ENCODE results near the gene TTBK2.
"Not testable (repeated sequence)": the region's sequence is repeated elsewhere in the genome, so short reads cannot be mapped to it uniquely, and the experiment has no call there.

TTBK2 gene

DNA sequence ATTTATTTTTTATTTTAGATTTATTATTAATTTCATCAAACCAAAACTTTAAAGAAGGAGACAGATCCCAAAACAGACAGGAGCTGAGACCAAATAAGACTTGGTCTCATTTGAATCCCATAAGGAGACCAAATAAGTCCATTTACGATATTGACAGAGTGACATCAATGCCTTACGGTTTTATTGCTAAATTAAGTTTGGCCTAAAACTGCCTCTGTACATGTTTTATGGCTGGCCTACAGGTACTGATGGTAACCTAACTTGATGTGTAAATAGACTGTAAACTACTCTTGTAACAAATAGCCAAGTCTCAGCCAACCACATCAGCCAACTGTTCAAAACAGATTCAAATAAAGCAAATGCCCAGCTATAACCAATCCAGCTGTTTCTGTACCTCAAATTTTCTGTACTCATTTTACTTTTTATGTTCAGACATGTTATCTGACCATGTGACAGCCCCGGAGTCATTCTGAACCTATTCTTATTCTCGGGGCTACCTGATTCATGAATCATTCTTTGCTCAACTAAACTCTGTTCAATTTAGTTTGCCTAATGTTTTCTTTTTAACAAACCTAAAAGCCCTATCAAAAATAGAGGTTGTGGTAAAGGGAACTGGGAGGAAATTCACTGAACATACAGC lies 94.2 kb downstream of the TTBK2 start:
- no peak for DNase-seq (ENCODE audit: low spot score)

DNA sequence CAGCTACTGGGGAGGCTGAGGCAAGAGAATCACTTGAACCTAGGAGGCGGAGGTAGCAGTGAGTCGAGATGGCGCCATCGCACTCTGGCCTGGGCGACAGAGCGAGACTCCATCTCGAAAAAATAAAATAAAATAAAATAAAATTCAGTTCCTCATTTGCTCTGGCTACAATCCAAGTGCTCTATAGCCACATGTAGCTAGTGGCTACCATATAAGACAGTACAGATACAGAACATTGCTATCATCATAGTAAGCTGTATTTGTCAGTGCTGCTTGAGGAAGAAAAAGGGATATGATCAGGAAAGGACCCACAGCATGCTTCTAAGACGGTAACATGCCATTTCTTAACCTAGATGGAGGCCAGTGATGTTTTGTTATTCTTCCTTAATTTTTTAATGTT lies 95.0 kb downstream of the TTBK2 start:
- DNase-seq (ENCODE audit: low spot score): no peak

DNA sequence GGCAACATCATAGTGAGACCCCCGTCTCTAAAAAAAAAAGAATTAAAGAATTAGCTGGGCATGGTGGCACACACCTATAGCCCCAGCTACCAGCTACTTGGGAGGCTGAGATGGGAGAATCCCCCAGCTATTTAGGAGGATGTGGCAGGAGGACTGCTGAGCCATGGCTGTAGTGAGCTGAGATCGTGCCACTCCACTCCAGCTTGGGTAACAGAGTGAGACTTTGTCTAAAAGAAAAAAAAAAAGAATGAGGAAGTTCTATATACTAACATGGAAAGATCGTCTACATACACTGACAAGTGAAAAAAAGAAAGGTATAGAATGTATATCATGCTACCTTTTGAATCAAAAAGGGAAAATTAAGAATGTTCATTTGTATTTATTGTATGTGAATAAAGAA lies 99.8 kb downstream of the TTBK2 start:
- DNase-seq (ENCODE audit: low spot score): no peak

DNA sequence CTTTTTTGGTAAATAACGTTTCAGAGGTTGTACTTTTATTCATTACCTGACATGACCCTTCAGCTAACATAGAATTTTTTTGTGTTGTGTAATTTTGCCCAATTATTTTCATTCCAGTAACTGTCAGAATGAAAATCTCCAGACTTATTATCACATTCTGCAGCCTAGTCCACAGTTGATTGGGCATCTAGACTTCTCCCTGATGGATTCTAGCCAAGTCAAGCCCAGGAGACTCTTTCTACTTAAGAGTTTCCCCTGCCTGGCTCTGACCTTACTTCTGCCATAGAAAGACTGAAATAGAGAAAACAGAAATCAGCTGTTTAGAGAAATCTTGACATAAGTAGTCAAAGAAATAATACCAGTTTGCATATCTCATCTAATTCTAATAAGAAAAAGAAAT lies 100.8 kb downstream of the TTBK2 start:
- no peak for DNase-seq (ENCODE audit: low spot score)

DNA sequence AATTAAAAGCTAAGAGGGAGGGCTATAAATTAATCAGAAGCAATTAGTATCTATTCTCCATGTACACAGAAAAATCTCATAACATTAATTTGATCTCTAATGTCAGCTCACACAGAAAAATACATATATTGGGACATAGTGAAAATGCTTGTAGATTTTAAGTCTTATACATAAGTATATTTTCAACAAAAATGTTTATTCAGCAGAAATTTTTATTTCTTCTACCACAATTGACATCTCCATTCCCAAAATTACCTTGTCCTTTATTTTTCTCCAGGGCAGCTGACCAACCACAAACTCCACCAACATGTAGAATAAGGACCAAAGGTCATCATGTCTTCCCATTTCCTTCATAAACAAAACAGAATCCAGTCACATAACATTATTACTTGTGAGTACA lies 109.1 kb downstream of the TTBK2 start:
- DNase-seq (ENCODE audit: low spot score): no peak

DNA sequence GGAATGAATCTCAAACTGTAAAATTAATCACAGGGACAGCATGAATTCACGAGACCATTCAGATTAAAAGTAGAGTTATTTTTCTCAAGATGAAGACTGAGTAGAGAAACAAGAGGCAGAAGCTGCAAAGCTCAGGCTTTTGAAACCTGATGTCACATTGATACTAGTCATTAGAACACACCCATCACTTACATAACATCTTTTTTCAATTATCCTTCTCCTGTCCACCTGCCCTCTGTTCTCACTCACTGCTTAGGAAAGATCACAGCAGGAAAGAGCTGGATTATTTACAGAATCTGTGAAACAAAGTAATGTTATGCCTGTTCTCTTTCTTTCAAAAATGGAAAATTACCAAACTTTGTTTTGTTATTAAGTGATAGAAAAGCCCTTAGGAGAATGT lies 111.7 kb downstream of the TTBK2 start:
- DNase-seq (ENCODE audit: low spot score): no peak

DNA sequence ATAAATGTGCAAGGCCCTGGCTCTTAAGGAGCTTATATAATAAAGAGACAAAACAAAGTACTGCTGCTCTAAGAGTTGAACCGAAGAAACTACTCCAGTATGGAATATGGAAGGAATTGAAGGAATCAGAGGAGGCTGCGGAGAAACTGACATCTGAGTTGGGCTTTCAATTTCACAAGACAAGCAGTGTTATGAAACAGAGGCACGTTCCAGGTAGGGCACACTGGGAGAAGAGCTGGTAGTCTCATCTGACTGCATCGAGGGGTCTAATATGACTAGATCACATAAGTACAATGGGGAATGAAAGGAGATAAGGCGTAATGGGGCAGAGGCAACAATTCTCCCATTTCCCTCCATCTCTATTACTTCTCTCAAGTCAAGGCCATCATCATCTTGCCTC lies 115.3 kb downstream of the TTBK2 start:
- DNase-seq (ENCODE audit: low spot score): no peak

DNA sequence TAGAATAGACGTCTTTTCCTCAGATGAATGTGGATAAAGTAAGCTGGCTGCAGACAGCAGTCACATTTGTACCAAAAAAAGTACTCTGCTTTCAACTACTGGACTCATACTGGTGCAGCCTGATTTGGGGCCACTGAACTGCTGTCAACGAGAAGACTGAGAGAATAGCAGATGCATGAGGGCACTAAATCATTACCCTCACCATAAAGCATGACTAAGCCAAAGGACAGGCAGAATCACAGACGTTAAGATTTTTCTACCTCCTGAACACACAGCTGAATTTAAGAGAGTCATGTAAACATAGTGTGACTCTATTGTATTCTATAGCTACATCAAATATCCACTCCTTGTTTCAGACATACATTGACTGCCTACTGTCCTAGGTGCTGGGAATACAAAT lies 115.8 kb downstream of the TTBK2 start:
- DNase-seq (ENCODE audit: low spot score): no peak

DNA sequence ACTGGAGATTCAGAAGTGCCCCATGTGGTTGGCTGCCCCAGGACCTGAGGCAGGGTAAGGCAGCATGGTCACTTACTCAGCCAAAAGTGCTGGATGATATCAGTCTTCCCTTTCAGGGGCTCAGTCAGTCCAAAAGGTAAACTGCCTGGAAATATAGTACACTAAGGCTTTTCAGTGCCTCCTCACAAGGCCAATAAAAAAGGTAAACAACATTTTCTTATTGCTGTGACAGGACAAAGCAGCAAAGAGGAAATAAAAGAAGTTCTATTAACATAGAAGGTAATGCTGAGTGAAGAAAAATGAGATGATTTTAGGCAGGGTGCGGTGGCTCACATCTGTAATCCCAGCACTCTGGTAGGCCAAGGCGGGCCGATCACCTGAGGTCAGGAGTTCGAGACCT lies 117.1 kb downstream of the TTBK2 start:
- no peak for DNase-seq (ENCODE audit: low spot score)

DNA sequence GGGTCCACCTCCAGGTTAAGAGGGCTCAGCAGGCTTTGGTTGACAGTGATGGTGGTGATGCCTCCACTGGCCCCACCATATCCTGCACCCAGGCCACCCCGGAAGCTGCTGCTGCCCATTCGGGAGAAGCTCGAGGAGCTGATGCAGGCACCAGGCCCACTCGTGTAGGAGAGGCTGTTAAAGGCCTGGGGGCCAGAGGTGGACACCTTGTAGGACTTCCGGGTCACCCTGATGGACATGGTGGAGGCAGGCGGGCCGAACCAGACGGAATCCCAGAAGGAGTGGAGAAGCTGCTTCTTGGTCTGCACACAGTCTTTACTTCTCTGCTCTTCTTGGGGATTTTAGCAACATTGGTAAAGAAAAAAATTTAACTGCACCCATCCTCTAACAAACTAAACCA lies 118.4 kb downstream of the TTBK2 start:
- DNase-seq (ENCODE audit: low spot score): no peak

DNA sequence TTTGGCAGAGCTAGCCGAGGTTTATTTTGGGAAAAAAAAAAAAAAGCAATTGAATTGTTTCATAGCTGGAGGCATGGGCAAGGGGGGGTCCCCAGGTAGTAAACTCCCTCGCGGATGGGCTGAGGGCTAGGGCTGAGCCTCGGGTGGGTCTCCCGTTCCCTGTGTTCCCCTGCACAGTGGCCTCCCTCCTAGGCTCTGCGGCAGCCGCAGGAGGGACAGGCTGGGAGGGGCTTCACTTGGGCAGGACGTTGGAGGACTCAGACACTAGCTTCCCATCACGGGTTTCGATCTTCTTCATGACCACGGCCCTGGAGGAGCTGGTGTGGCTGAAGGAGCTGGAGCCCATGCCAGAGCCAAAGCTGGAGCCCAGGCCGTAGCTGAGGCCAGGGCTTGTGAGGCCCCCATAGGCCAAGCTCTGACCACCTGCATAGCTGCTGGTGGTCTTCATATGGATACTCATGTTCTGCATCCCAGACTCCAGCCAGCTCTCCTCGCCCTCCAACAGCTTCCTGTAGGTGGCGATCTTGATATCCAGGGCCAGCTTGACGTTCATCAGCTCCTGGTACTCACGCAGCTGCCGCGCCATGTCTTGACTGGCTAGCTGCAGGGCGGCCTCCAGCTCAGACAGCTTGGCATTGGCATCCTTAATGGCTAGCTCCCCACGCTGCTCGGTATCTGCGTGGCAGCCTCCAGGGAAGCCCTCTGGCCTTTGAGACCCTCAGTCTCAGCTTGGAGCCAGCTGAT lies 119.7 kb downstream of the TTBK2 start:
- no peak for DNase-seq (ENCODE audit: low spot score)

DNA sequence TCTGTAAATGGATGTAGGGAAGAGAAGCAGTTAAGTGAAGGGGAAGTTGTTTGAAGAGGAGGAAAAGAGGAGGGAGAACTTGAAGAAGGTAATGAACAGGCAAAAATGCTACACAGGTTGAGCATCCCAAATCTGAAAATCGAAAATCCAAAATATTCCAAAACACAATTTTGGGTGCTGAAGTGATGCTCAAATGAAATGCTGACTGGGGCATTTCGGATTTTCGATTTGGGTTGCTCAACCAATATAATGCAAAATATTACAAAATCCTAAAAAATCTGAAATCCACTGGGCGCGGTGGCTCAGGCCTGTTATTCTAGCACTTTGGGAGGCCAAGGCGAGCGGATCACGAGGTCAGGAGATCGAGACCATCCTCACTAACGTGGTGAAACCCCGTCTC lies 121.8 kb downstream of the TTBK2 start:
- no peak for DNase-seq (ENCODE audit: low spot score)

DNA sequence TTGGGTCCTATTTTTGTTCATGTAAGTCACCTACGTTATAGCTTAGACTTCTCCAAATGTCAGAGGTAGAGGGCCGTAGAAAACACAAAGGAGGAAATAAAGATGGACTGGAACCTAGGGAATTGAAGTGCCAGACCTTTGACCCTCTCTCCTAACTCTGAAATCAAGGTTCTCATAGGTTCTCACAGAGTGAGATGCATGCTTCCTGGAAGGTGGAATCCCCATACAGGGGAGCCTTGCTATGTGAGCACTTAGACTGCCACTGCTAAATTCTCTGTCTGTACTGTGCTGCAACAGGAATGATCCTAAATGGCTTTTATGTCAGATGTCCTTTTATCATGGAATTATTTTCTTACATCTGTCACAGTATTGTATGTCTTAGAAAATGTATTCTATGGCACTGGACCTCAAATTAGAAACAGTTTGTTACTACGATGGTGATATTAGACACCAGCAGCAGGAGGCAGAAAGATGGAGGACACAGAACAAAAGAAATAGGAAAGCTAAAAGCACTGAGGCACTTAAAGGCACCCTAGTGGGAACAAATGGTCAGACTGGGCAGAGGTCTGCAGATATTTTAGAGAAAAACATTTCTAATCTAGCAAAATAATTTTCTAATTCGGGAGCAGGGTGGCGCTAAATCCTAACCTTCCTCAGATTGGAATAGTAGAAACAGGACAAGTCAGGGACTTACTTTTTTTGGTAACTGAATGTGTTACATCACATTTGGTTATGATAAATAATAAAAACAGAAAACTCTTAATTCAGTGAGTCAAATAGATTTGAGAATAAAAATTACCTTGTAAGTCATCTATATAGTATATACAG lies 123.4 kb downstream of the TTBK2 start:
- DNase-seq (ENCODE audit: low spot score): no peak

DNA sequence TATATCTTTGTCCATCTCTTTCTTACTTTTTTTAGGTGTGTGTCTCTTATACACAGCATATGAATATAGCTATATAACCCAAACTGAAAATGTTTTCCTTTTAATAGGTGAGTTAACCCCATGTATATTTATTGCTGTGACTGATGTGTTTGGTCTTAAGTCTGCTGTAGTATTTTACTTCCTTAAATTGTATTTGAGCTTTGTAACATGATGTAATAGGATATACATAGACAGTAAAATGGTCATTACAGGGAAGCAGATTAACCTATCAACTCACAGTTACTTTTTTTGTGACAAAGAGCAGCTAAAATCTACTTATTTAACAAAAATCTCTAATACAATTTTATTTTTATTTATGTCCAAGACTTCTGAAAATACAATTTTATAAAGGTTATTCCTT lies 131.9 kb downstream of the TTBK2 start:
- no peak for DNase-seq (ENCODE audit: low spot score)

DNA sequence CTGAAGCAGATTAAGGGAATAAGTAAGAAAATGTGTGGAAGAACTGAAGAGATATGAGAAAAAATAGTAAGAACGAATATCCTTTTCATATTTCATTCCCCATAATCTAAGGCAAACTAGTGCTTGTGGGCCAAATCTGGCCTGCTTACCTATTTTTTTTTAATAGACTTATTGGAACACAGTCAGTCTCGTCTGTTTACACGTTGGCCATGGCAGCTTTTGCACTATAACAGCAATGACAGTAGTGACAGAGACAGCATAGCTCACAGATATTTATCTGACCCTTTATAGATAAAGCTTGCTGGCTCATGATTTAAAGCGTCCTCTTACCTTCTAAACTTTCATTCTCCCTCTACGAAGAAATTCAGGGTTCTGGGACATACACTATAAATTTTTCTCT lies 133.6 kb downstream of the TTBK2 start:
- DNase-seq (ENCODE audit: low spot score): no peak

DNA sequence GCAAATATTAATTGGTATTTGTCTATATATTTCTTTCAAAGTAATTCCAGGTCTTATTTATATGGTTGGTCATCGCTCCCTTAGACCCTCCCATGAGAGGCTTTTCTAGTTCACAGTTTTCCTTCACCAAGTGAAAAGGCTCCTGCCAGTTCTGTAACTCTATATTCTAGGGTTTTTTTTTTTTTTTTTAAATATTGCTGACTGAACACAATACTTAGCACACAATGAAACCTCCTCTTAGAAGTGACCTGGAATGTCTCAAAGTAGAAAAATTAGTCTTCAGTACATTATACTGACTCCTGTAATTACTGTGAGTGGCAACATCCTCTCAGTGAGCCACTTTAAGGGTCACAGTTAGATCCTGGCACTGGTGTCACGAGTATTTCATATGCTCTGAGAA lies 135.0 kb downstream of the TTBK2 start:
- DNase-seq (ENCODE audit: low spot score): no peak

DNA sequence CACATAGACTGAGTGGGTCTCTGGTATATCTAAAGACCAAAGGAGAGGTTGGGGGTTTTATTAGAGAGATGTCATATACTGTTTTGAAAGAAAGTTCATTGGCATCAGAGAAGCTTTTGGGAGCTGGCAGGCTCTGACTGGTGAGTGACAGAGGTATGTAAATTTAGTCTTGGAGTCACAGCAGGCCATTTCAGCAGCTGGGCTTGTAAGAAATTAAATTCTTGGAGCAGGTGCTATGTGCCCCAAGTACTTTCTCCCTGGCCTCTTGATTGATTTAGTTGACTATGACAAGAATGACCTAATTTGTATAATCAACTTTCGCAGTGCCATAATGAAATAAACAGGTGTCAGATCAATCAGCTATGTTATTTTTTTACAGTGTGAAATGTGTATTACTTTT lies 135.9 kb downstream of the TTBK2 start:
- no peak for DNase-seq (ENCODE audit: low spot score)

DNA sequence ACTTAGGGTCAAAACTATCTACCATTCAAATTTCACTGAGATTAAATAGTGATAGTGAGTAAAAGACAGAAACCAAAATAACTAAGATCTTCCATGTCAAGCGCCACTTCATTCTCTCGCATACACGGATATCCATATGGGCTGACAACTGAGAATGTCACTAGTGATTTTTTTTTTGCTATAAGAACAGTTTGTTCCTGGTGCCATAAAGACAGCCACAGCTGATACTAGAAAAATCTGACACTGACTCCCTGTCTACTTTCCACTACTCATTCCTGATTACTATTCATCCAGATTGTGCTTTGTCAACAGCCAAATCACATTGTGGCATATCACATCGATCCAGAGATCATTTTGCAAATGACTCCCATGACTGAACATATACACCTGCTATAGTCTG lies 137.9 kb downstream of the TTBK2 start:
- DNase-seq (ENCODE audit: low spot score): no peak

DNA sequence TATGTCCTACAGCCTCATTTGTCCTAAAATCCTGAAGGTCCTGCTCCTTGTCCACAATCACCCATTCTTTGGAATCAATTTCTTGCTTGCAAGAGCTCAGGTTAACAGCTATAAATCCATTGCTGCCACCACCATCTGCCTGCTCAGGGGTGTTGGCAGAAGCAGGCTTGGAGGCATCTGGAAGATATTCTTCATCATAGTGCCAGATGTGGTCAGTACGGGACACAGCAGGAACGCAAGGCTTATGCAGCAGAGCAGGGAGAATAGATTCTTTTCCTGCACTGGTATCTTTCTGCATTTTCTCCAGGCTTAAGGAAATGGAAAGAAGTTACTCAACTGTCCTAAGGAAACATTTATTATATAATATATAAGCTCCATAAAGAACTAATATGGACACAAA lies 145.2 kb downstream of the TTBK2 start:
- no peak for DNase-seq (ENCODE audit: low spot score)

DNA sequence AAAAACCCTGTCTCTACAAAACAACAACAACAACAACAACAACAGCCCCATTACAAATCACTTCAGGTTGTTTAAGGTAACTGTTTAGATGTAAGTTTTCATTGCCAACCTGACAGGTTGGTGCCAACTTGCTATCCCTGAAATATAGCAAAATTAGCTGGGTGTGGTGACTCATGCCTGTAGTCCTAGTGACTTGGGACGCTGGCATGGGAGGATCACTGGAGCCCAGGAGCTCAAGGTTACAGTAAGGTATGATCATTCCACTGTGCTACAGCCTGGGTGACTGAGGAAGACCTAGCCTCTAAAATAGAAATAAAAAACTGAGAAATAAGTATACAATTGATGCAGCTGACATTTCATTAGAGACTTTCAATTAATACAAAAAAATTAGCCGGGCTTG lies 147.7 kb downstream of the TTBK2 start:
- no peak for DNase-seq (ENCODE audit: low spot score)

DNA sequence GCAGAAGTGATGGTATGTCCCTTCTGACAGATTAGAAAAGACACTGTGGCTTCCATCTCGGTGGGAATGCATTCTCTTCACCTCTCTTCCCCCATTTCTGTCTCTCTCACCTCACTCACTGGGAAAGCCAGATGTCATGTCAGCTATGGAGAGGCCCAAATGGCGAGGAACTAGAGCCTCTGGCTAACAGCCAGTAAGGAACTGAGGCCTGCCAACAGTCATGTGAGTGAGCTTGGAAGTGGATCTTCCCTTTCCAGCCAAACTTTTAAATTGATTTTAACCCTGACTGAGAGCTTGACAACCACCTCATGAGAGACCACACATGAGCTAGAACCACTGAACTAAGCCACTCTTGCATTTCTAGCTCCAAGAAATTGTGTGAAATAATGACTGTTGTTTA lies 148.4 kb downstream of the TTBK2 start:
- DNase-seq (ENCODE audit: low spot score): no peak

DNA sequence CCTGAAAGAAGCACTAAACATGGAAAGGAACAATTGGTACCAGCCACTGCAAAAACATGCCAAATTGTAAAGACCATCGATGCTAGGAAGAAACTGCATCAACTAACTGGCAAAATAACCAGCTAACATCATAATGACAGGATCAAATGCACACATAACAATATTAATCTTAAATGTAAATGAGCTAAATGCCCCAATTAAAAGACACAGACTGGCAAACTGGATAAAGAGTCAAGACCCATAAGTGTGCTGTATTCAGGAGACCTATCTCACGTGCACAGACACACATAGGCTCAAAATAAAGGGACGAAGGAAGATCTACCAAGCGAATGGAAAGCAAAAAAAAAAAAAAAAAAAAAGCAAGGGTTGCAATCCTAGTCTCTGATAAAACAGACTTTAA lies 154.5 kb downstream of the TTBK2 start:
- not testable (repeated sequence) for DNase-seq (ENCODE audit: low spot score)

DNA sequence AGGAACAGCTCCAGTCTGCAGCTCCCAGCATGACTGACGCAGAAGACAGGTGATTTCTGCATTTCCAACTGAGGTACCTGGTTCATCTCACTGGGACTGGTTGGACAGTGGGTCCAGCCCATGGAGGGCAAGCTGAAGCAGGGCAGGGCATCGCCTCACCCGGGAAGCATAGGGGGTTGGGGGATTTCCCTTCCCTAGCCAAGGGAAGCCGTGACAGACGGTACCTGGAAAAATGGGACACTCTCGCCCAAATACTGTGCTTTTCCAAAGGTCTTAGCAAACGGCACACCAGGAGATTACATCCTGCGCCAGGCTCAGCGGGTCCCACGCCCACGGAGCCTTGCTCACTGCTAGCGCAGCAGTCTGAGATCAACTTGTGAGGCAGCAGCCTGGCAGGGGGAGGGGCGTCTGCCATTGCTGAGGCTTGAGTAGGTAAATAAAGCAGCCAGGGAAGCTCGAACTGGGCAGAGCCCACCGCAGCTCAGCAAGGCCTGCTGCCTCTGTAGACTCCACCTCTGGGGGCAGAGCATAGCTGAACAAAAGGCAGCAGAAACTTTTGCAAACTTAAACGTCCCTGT lies 156.3 kb downstream of the TTBK2 start:
- not testable (repeated sequence) for DNase-seq (ENCODE audit: low spot score)

All from HuH-7.5 (cell line).